Kidney (tissue), 14 donors: Measurements from ENCODE around the gene ALOX15. TPM values are rescaled to one million over a fixed set of nuclear protein-coding genes. Genes with fewer than 3 reads are reported as not detected.

Experiments used
- DNase-seq, 5 donors: peaks; one replicate each; pipeline ENCODE4 v3.0.0-alpha.2; 2013 to 2020
- FAIRE-seq: peaks from 2 replicates; lab custom pipeline; 2012; peaks lifted over from hg19 to GRCh38; lab: Jason Lieb, UNC
- H3K27ac ChIP-seq, 2 donors: one replicate each; pipeline ENCODE4 v1.7.0; 2013; ENCODE audit warnings: low read depth in 2 of 2, low read length in 2 of 2, inconsistent platforms in 1 of 2
- H3K27me3 ChIP-seq: one replicate; pipeline ENCODE4 v1.7.1; 2013; ENCODE audit warnings: low read length, inconsistent platforms; ENCODE audit not compliant: control insufficient read depth, insufficient read depth
- H3K36me3 ChIP-seq, 3 donors: one replicate each; pipeline versions ENCODE4 v1.7.0 to v1.7.1; 2013; ENCODE audit warnings: low read length in 3 of 3, control low read depth in 1 of 3, inconsistent platforms in 1 of 3; ENCODE audit not compliant: insufficient read depth in 3 of 3, control insufficient read depth in 2 of 3
- H3K4me1 ChIP-seq, 3 donors: one replicate each; pipeline versions ENCODE4 v1.7.0 to v1.7.1; 2013; ENCODE audit warnings: low read length in 3 of 3, inconsistent platforms in 1 of 3, low read depth in 1 of 3; ENCODE audit not compliant: control insufficient read depth in 2 of 3, insufficient read depth in 2 of 3
- H3K4me3 ChIP-seq, 3 donors: one replicate each; pipeline versions ENCODE4 v1.7.0 to v1.8.1; 2013; ENCODE audit warnings: low read length in 3 of 3, control low read depth in 1 of 3, inconsistent platforms in 1 of 3
- H3K9ac ChIP-seq, 3 donors: one replicate each; pipeline versions ENCODE4 v1.7.0 to v1.7.1; 2013; ENCODE audit warnings: low read length in 3 of 3, control low read depth in 1 of 3, inconsistent platforms in 1 of 3
- H3K9me3 ChIP-seq, 3 donors: one replicate each; pipeline versions ENCODE4 v1.7.0 to v1.7.1; 2013; ENCODE audit warnings: low read length in 3 of 3, control low read depth in 1 of 3, inconsistent platforms in 1 of 3; ENCODE audit not compliant: control insufficient read depth in 2 of 3, insufficient read depth in 1 of 3
- intact Hi-C: fragments of 100-400 bp; cut with DNase I; formaldehyde crosslinking; loops from one replicate; pipeline ENCODE4 v1.11.1; 2022
- polyA plus RNA-seq: library from polyadenylated mRNA; stranded (reverse); fragments of 350-450 nt; fragmentation: Illumina TruSeq; extraction: RNeasy Lipid Tissue Mini Kit (QIAGEN cat#74804); gene quantifications from one replicate; pipeline ENCODE4 v1.2.3, GENCODE V29; 2014; ENCODE audit warnings: low read depth, low replicate concordance; ENCODE audit not compliant: insufficient read depth
- total RNA-seq: library from RNA; stranded (reverse); fragmentation: NEBNext Ultra II Directional; extraction: Animal tissue kit (Norgen Biotek cat#: 25700); gene quantifications from one replicate; pipeline ENCODE4 v1.2.1, GENCODE V29; 2021
- TF ChIP-seq, protein P1 (sequence below): IDR thresholded peaks from 3 replicates; pipeline ENCODE4 v1.5.1; 2012; ENCODE audit warnings: mild to moderate bottlenecking, moderate library complexity, borderline replicate concordance; ENCODE audit not compliant: insufficient read depth; ENCODE audit errors: extremely low read depth
- donor health status: control.
- donor health status: control.
- donor health status: control.
- donor health status: control.
- donor health status: control.
- donor health status: DM: yes; HTN: yes; CAD: no.
- donor health status: Normal renal cell carcinoma (clear cell type).

The ALOX15 gene
- total and polyA plus RNA-seq, 2 donors from 2014 or later, result not detected

DNA sequence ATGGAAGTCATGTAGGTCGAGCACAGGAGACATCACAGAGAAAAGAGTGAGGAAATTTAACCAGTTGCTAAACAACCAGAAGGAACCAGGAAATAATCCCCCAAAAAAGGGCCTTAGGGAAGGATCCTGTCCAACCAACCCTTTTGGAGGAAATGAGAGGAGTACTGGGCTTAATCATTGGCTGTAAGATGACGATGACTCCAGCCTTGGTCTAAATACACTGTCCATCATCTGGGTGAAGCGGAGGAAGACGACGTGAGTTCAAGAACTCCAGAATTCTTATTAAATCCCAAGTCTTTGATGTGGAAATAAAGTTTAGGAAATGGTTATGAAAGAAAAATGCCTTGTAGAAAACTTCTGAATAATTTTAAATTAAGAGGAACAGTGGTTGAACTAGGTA is 11.5 kb upstream of the ALOX15 start:
- TF ChIP-seq, protein P1, sequence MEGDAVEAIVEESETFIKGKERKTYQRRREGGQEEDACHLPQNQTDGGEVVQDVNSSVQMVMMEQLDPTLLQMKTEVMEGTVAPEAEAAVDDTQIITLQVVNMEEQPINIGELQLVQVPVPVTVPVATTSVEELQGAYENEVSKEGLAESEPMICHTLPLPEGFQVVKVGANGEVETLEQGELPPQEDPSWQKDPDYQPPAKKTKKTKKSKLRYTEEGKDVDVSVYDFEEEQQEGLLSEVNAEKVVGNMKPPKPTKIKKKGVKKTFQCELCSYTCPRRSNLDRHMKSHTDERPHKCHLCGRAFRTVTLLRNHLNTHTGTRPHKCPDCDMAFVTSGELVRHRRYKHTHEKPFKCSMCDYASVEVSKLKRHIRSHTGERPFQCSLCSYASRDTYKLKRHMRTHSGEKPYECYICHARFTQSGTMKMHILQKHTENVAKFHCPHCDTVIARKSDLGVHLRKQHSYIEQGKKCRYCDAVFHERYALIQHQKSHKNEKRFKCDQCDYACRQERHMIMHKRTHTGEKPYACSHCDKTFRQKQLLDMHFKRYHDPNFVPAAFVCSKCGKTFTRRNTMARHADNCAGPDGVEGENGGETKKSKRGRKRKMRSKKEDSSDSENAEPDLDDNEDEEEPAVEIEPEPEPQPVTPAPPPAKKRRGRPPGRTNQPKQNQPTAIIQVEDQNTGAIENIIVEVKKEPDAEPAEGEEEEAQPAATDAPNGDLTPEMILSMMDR, result no peak
- no peaks in the 10 kb centered on the region for H3K4me1 ChIP-seq
- no peak for FAIRE-seq

DNA sequence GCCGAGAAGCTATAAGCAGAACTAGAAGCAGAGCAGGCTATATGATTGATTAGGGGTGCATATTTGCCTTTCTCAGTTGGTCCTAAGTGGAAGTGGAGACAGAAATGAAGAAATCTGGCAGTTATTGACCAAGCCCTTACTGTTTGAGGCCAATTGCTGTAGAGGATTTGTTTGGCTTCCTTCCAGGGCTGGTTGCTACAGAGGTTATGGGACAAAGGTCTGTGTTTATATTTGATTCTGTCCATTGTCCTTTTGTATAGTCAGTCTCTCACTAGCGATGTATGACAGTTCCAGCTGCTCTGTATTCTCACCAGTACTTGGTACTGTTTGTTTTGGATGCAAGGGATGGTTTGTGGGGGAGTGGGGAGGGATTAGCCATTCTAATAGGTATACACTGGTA is 7.3 kb upstream of the ALOX15 start:
- Histone ChIP-seq H3K36me3 (no peaks in the 10 kb centered on the region), H3K9me3 (no peaks in the 10 kb centered on the region), H3K27me3 (peaks cover 2% of the 10 kb centered on the region), H3K27ac (no peak overlapping the region), H3K9ac (no peak overlapping the region), H3K4me1 (no peaks in the 10 kb centered on the region), H3K4me3 (no peak overlapping the region)
- DNase-seq, result no peak
- TF ChIP-seq, protein P1, result no peak
- intact Hi-C loops, result no loop called here
- no peak for FAIRE-seq

More for the DNA sequence above, 11.5 kb upstream of the ALOX15 start:
- no peaks in the 10 kb centered on the region for H3K27me3 ChIP-seq
- no peaks in the 10 kb centered on the region for H3K36me3 ChIP-seq
- intact Hi-C loops, result no loop called here
- no peak overlapping the region for H3K4me3 ChIP-seq
- no peak overlapping the region for H3K9ac ChIP-seq
- no peaks in the 10 kb centered on the region for H3K9me3 ChIP-seq
- DNase-seq, result no peak
- no peak overlapping the region for H3K27ac ChIP-seq

DNA sequence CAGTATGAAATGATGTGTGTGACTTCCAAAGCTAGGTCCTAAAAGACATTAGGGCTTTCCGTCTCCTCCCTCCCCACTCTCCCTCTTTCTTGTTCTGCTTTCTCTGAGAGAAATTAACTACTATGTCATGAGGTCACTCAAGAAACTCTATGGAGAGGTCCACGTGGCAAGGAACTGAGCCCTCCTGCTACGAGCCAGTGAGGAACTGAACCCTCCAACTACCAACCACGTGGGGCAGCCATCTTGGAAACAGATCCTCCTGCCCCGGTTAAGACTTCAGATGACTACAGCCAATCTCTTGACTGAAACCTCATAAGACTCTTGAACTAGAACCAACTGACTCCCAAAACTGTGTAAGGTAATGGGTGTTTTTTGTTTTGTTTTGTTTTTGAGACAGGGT is 4.2 kb upstream of the ALOX15 start:
- no peak overlapping the region for H3K27ac ChIP-seq
- DNase-seq (no peak), FAIRE-seq (no peak)
- H3K4me3 ChIP-seq, result no peak overlapping the region
- H3K9me3 ChIP-seq, result no peaks in the 10 kb centered on the region
- TF ChIP-seq, protein P1, result no peak
- intact Hi-C loops, result no loop called here
- peaks cover 20% of the 10 kb centered on the region for H3K27me3 ChIP-seq
- H3K9ac ChIP-seq, result no peak overlapping the region
- H3K36me3 ChIP-seq, result no peaks in the 10 kb centered on the region
- peaks cover 0 to 6% (median 0%) of the 10 kb centered on the region in 3 donors for H3K4me1 ChIP-seq

DNA sequence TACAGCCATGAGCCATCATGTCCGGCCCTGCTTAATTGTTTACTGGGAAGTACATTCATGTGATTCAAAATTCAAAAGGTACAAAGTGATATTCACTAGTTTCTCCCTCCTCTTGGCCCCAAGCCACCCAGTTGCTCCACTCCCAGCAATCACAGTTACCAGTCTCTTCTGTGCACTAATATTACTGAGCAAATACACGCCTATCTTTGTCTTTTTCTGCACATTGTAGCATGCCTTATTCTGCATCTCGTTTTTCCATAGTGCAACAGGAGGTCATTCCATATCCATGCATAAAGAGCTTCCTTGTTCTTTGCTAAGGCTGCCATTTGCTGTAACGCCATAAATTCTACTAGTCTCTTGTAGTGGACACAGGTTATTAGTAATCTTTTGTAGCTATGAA is 2.2 kb upstream of the ALOX15 start:
- H3K27me3 ChIP-seq, result peaks cover 21% of the 10 kb centered on the region
- FAIRE-seq, result no peak
- TF ChIP-seq, protein P1, result no peak

More for the DNA sequence above, 2.2 kb upstream of the ALOX15 start:
- intact Hi-C loops, result no loop called here
- Histone ChIP-seq H3K4me1 (peaks cover 0 to 8% (median 0%) of the 10 kb centered on the region in 3 donors), H3K9ac (no peak overlapping the region), H3K36me3 (no peaks in the 10 kb centered on the region), H3K27ac (no peak overlapping the region), H3K9me3 (no peaks in the 10 kb centered on the region), H3K4me3 (no peak overlapping the region)
- DNase-seq, result no peak
